ENCODE results near the gene MED16. TPM values are rescaled to one million over a fixed set of nuclear protein-coding genes. Genes with fewer than 3 reads are reported as not detected.

Gene MED16
- polyA plus RNA-seq, 3 donors, result 60.6 to 71.4 (median 63.5) TPM

GRCh38 chr19:912181-913079 lies 19.4 kb upstream of the MED16 start:
- DNase-seq, result no peak

GRCh38 chr19:911197-912033 lies 18.4 kb upstream of the MED16 start:
- DNase-seq, result no peak

GRCh38 chr19:907183-907853 lies 14.3 kb upstream of the MED16 start:
- no peak for DNase-seq

- no peak for DNase-seq
These were observed 13.5 kb upstream of the MED16 start for GRCh38 chr19:906480-906879.

GRCh38 chr19:904545-904944 lies 11.6 kb upstream of the MED16 start:
- no peak for DNase-seq

- peak; percentile 75 for DNase-seq
These were observed 10.3 kb upstream of the MED16 start for GRCh38 chr19:903266-903797.

- DNase-seq, result no peak
These were observed 9.6 kb upstream of the MED16 start for GRCh38 chr19:902446-903226.

- no peak for DNase-seq
These were observed 9.0 kb upstream of the MED16 start for GRCh38 chr19:902093-902370.

- DNase-seq, result no peak
These were observed 8.5 kb upstream of the MED16 start for GRCh38 chr19:901216-902092.

GRCh38 chr19:900302-901111 lies 7.5 kb upstream of the MED16 start:
- no peak for DNase-seq

- DNase-seq, result no peak
These were observed 7.0 kb upstream of the MED16 start for GRCh38 chr19:900043-900301.

- DNase-seq, result no peak
These were observed 6.5 kb upstream of the MED16 start for GRCh38 chr19:899336-900042.

GRCh38 chr19:898663-899062 lies 5.7 kb upstream of the MED16 start:
- peak; percentile 78 for DNase-seq

- DNase-seq, result no peak
These were observed 4.6 kb upstream of the MED16 start for GRCh38 chr19:897442-898039.

- DNase-seq, result no peak
These were observed 4.0 kb upstream of the MED16 start for GRCh38 chr19:896999-897398.

GRCh38 chr19:896434-896833 lies 3.4 kb upstream of the MED16 start:
- DNase-seq, result no peak

- DNase-seq, result no peak
These were observed 619 bp downstream of the MED16 start for GRCh38 chr19:892243-892893.
